GM12891 (cell line): ENCODE measurements around the gene RTCA.

ENCODE experiments used
- PAX5 ChIP-seq: IDR thresholded peaks from 2 replicates; pipeline ENCODE4 v1.6.1; 2011; ENCODE audit warnings: low read length, moderate library complexity, mild to moderate bottlenecking; ENCODE audit not compliant: insufficient read depth, severe bottlenecking
- POLR2A ChIP-seq: IDR thresholded peaks from 2 replicates; pipeline ENCODE4 v1.6.1; 2011; ENCODE audit warnings: low read depth, low read length, control low read depth
- POLR2AphosphoS5 ChIP-seq: IDR thresholded peaks from 2 replicates; pipeline ENCODE4 v1.6.1; 2011; ENCODE audit warnings: low read depth, low read length, control low read depth
- POU2F2 ChIP-seq: IDR thresholded peaks from 2 replicates; pipeline ENCODE4 v1.6.1; 2011; ENCODE audit warnings: low read depth, mild to moderate bottlenecking, control low read depth, low read length, moderate library complexity
- SPI1 ChIP-seq: IDR thresholded peaks from 2 replicates; pipeline ENCODE4 v1.6.1; 2011; ENCODE audit warnings: low read depth, low read length, control low read depth
- TAF1 ChIP-seq: IDR thresholded peaks from 2 replicates; pipeline ENCODE4 v1.6.1; 2011; ENCODE audit warnings: low read depth, low read length, control low read depth

DNA sequence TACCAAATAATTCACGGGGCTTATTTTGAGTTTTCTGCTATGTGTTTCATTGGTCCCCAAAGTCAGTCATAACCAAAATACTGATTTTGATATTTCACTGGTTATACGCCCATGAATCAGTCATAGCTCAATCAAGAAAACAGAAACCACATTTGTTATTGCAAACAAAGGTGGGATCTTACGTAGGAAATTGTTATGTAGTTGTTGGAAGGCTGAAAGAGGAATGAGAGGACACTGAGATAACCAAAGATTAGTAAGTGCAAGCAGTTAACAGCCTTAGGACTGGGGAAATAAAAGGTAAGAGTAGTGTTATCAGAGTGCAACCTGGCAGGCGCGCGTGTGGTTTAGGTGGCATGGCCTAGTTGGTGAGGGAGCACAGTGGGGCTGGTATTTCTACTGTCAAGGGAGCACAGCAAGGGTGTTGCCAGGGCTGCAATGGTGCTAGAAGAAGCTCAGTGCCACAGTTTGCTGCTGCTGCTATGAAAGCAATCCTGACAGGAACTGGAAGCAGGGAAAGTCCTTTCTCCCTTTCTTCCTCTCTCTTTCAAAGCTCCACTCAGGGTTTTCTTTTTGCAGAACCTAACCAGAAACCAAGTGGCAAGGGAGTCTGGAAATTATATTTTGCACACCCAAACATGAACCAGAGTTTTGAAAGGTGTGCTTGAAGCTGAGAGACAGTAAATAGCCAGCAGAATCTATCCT, 33.7 kb downstream of the RTCA start:
- TF ChIP-seq TAF1 (no peak), POLR2A (no peak), POLR2AphosphoS5 (no peak), POU2F2 (no peak), PAX5 (no peak), SPI1 (no peak)
